GM18907 (cell line): ENCODE results near the gene CALML4.
"Not testable (repeated sequence)": the region's sequence is repeated elsewhere in the genome, so short reads cannot be mapped to it uniquely, and the experiment has no call there.

Experiments
- ATAC-seq: cut with Tn5 transposase; IDR thresholded peaks from one replicate; pipeline ENCODE4 v1.9.1; 2021; ENCODE audit warnings: mild to moderate bottlenecking, moderate library complexity; ENCODE audit not compliant: unreplicated experiment

CALML4 gene

DNA sequence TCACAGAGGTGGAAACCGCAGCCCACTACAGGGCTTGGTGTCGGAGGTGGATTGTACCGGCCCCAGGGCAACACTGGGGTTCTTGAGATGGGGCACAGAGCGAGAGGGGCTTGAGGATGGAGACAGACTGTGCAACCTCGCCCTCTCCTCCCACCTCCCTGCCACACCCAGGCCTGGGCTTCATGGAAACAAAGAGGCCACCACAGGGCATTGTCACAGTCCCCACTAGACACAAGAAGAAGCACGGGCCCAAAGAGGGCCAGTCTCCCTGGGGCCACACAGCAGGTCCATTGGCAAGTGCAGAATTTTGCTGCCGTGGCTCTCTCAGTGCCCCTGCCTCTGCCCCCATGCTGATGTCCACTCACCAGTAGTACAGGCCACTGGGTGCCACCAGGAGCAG is 4.1 kb upstream of the CALML4 start:
- no peak for ATAC-seq

DNA sequence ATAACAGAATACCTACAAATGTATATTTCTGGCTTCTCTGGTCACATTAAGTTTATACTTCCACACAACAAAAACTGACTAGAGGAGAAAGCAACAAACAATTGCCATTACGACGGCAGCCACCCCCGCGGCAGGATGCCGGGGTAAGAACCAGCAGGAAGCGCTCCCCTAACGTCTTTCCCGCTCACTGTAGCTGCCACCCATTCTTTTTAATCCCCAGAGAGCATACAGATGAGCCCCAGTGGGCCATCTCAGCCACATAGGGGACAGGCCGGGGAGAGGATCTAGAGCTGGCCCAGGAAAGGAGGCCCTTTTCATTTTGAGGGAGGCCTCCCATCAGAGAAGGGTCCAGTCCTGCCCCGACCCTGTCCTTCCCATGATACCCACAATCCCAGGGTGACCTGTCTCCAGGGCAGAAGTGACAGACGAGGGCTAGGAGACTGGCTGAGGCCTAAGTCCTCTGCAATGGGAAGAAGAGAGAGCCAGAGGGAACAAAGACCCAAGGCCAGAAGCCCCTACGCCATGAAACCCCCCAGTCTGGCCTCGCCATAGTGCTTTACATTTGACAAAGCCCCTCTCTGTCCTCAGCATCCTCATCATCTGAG is 3.6 kb upstream of the CALML4 start:
- no peak for ATAC-seq

GRCh38 chr15:68208136-68208535 is 3.0 kb upstream of the CALML4 start:
- ATAC-seq, result no peak

- no peak for ATAC-seq
These were observed 2.2 kb upstream of the CALML4 start for GRCh38 chr15:68207176-68207935.

- ATAC-seq, result no peak
These were observed 1.6 kb upstream of the CALML4 start for GRCh38 chr15:68206711-68207151.

DNA sequence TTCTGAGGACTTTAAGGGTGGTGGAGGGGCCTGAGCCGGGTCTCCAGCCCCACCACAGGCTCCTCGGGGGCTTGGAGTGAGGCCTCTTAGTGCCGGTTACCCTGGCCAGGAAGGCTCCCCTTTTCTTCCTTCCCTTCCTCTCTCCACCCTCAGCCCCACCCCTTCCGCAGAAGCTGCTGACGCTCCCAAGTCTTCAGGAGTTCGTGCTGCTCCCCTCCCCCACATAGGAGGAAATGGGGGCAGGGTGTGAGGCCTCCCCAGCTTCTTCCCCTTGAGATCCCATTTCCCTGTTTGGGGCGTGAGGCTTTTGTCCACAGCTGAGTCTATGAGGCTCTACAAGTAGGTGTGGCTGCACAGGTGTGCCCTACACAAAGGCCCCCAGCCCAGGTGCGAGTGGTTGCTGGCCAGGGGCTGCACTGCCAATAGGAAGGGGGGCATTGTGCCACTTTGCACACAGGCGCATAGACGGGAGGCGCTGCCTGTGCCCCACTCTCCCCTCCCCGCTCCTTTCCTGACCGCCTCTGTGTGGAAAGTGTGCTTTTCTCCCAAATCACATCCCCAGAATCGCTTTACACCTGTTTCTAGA is 915 bp upstream of the CALML4 start:
- ATAC-seq, result no peak

- no peak for ATAC-seq
These were observed 419 bp upstream of the CALML4 start for GRCh38 chr15:68205558-68205944.

GRCh38 chr15:68204361-68204760 is 771 bp downstream of the CALML4 start:
- ATAC-seq, result no peak

- ATAC-seq, result no peak
These were observed 1.2 kb downstream of the CALML4 start for GRCh38 chr15:68203956-68204355.

DNA sequence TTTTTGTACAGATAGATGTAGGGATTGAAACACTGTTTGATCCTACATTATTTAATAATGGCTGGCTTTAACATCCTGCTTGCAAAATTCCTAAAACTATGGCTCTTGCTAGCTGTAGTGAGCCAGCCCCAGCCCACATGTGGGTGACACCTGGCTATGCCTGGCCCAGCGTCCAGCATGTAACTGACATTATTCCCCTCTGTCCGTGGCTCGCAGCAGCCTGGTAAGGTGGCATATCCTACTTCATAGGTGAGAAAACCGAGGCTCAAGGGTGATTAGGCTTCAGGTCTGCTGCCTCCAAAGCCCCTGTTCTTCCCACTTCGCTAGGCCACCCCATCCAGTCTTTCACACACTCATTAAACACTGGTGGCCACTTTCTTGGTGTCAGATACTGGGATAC is 1.6 kb downstream of the CALML4 start:
- ATAC-seq, result no peak

GRCh38 chr15:68202994-68203393 is 2.1 kb downstream of the CALML4 start:
- not testable (repeated sequence) for ATAC-seq

GRCh38 chr15:68201879-68202261 is 3.3 kb downstream of the CALML4 start:
- no peak for ATAC-seq

DNA sequence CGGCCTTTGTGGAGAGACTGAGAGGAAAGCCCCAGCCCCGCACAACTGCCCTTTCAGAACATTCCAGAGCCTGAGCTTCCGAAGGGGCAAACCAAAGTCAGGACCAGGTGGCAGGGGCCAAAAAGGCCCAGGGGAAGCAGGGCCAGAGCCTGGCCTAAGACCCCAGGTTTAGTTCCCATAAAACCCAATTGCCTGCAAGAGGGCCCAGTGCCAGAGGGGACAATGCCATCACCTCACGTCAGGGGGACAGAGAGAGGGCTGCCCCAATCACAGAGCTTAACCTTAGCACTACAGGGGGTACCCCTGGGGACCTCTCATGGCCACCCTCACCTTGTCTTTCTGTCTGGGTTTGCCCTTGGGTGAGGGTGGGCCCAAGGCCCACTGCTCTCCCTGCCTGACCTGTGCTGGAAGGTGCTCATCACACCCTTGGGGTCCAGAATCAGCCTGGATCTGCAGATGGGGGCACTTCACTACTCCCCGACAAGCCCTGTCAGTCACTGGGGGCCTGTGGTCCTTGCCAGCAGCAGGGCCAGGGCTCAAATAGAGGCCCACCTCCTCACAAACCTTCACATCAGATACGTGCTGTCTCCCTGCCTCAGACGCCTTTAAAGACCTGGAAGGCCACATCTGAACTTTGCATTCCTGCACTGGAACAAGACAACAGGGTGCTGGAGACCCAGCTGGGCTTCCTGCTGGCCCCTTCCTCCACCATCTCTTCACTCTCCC is 3.8 kb downstream of the CALML4 start:
- no peak for ATAC-seq

DNA sequence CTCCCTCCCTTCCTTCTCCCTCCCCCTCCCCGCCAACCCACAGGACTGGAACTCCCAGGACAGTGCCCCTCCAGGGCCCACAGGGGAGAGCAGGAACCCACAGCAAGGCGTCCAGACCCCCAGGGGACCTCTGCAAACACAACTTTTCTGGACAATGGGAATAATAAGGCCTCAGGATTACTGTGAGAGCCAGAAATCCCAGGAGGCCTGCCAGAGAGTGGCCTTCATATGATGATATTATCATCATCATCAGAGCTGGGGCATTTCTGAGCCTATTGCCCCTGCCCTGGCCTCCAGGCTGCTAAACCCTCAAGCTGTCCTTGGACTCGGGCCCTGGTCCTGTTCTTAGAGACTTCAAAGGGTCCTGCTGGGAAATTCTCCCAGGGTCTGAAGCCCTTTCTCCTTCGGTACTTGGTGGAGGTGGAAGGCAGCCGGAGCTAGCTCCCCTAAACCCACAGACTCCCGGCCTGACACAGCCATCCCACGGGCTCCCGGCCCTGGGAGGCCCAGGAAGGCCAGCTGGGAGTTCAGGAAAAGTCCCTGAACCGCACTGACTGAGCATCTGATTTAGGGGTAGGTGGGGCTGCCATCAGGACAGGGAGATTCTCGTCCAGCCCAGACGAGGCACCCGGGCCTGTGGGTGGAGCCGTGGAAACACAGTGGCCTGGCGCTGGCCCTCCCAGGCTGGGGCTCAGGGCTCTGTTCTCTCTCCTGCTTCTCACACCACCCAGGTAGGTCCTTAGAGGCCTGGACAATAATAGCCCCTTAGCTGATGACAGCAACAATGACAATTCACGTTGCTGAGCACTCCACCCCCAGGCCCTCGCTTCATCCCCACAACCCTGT is 4.9 kb downstream of the CALML4 start:
- ATAC-seq, result no peak

- no peak for ATAC-seq
These were observed 5.8 kb downstream of the CALML4 start for GRCh38 chr15:68199340-68199739.

- no peak for ATAC-seq
These were observed 7.3 kb downstream of the CALML4 start for GRCh38 chr15:68197661-68198437.

DNA sequence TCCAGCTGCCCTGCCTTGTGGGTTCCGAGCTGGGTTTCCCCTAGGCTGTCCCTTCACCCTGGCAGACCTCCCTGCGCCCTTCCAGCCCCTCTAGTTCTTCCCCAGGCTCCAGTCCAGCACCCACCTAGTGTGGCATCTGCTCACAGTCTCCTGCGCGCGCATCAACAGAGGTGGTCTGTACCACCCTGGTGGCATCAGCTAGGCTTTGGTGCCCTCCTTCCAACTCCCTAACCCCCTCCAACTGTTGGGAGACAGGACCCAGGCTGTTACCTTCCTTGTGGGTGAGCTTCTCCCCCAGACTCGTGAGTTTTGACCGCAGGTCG is 8.0 kb downstream of the CALML4 start:
- ATAC-seq, result no peak

DNA sequence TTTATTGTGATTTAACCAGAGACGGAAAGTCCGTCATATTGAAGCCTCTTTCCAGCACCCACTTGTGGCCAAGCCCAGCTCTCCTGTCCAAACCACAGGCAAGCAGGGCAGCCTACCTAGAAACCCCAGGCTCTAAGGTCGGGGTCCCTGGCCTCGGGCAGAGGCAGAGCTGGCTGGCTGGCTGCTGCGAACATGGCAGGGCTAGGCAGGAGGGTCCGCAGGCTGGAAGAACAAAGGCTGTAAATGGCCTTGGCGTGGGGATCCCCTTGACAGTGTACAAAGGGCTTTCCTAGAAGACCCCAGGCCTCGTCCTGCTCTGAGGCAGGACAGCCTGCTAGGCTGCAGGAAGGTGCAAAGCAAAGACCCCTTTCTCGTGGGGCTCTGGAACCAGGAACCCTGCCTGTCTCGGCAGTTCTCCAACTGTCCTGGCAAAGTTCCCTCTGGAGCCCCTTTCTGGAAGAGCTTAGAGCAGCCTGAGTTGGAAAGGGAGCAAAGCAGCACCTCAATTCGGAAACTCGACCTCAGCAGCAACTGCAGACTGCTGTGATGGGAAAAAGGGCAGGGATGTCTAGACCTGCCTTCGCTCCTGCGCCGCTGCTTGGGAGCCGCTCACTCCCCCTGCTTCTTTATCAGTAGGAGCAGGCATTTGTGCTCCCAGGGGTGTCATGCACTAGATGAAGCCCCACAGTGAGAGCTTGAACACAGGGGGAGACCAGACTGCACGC is 8.5 kb downstream of the CALML4 start:
- ATAC-seq, result no peak

DNA sequence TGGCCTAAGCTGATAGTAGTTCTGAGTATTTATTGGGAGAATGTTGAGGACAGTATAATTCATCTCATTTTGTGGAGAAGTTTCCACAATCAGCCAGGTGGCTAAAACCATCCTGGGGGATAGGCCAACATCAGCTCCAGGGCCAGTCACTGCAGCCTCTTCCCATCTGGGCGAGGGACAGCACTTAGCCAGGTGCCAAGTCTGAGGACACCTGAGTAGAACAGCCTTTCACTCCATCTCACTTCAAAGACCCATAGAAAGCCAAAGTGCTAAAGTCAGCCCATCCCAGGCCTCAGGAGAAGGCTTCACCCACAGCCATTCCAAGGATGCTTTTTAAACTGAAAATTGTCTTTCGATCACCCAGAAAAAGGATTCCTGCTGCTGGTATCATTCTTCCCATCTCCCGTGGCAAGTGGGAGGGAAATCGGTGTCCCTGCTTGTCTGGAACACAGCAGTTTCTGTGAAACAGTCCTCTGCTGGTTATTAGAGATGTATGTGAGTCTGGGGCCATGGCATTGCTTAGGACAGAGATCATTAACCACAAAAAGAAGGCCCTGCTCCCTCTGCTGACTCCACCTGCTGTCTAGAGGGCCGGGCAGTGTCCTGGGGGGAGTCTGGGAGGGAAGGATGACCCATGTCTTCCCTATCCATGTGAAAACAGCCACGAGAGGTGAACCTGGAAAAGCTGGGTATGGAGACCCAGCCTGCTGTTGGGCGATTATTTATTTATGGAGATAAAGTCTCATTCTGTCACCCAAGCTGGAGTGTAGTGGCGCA is 9.6 kb downstream of the CALML4 start:
- no peak for ATAC-seq
